Measurements from ENCODE around the gene QDPR.
A peak's percentile ranks its signal among the peaks of the same experiment; 100 is the strongest.
"Not testable (repeated sequence)": the region's sequence is repeated elsewhere in the genome, so short reads cannot be mapped to it uniquely, and the experiment has no call there.

QDPR gene

GRCh38 chr4:17511950-17512795, at the start of gene QDPR:
TSS of gene QDPR (minus strand) at chr4:17512090. CDS start at chr4:17512054, 36 bp downstream.
- peak within 1 kb of the TSS in 18 of 21 experiments; percentile 30 to 85 (median 69) for H3K27ac ChIP-seq
- H3K4me3 ChIP-seq, result peak within 1 kb of the TSS; percentile 60 to 84 (median 71)

- H3K27ac ChIP-seq, result peak overlapping the region in 1 of 21 experiments; percentile 17
- H3K4me3 ChIP-seq, result no peak overlapping the region
These were observed 49.5 kb upstream of the QDPR start for GRCh38 chr4:17561195-17561909.

- Histone ChIP-seq H3K27ac (no peak overlapping the region), H3K4me3 (no peak overlapping the region)
These were observed 48.3 kb upstream of the QDPR start for GRCh38 chr4:17560065-17560673.

GRCh38 chr4:17559709-17560048, 47.8 kb upstream of the QDPR start:
- H3K27ac ChIP-seq, result no peak overlapping the region

GRCh38 chr4:17558941-17559708, 47.2 kb upstream of the QDPR start:
- no peak overlapping the region for H3K27ac ChIP-seq
- no peak overlapping the region for H3K4me3 ChIP-seq

More at GRCh38 chr4:17559709-17560048, 47.8 kb upstream of the QDPR start:
- H3K4me3 ChIP-seq, result no peak overlapping the region

GRCh38 chr4:17557880-17558279, 46.0 kb upstream of the QDPR start:
- Histone ChIP-seq H3K4me3 (no peak overlapping the region), H3K27ac (no peak overlapping the region)

GRCh38 chr4:17556498-17556897, 44.6 kb upstream of the QDPR start:
- H3K4me3 ChIP-seq, result no peak overlapping the region
- H3K27ac ChIP-seq, result no peak overlapping the region

- Histone ChIP-seq H3K27ac (no peak overlapping the region), H3K4me3 (no peak overlapping the region)
These were observed 42.7 kb upstream of the QDPR start for GRCh38 chr4:17554568-17554967.

GRCh38 chr4:17552427-17552826, 40.5 kb upstream of the QDPR start:
- H3K4me3 ChIP-seq, result no peak overlapping the region
- no peak overlapping the region for H3K27ac ChIP-seq

GRCh38 chr4:17550549-17550948, 38.7 kb upstream of the QDPR start:
- Histone ChIP-seq H3K27ac (no peak overlapping the region), H3K4me3 (no peak overlapping the region)

GRCh38 chr4:17546678-17547077, 34.8 kb upstream of the QDPR start:
- Histone ChIP-seq H3K4me3 (no peak overlapping the region), H3K27ac (no peak overlapping the region)

GRCh38 chr4:17546222-17546621, 34.3 kb upstream of the QDPR start:
- H3K27ac ChIP-seq, result no peak overlapping the region
- H3K4me3 ChIP-seq, result no peak overlapping the region

GRCh38 chr4:17545374-17546140, 33.7 kb upstream of the QDPR start:
- Histone ChIP-seq H3K4me3 (no peak overlapping the region), H3K27ac (no peak overlapping the region)

GRCh38 chr4:17544831-17545234, 32.9 kb upstream of the QDPR start:
- no peak overlapping the region for H3K27ac ChIP-seq
- H3K4me3 ChIP-seq, result no peak overlapping the region

GRCh38 chr4:17544205-17544604, 32.3 kb upstream of the QDPR start:
- no peak overlapping the region for H3K4me3 ChIP-seq
- H3K27ac ChIP-seq, result no peak overlapping the region

- H3K27ac ChIP-seq, H3K4me3 ChIP-seq: not testable (repeated sequence)
These were observed 25.2 kb upstream of the QDPR start for GRCh38 chr4:17537060-17537459.

GRCh38 chr4:17535906-17536305, 24.0 kb upstream of the QDPR start:
- H3K4me3 ChIP-seq, result no peak overlapping the region
- H3K27ac ChIP-seq, result no peak overlapping the region

GRCh38 chr4:17535242-17535641, 23.4 kb upstream of the QDPR start:
- H3K27ac ChIP-seq, result no peak overlapping the region
- H3K4me3 ChIP-seq, result no peak overlapping the region

- H3K27ac ChIP-seq, result no peak overlapping the region
- no peak overlapping the region for H3K4me3 ChIP-seq
These were observed 22.8 kb upstream of the QDPR start for GRCh38 chr4:17534705-17535104.
